ENCODE measurements around the gene NEIL1. TPM values are rescaled to one million over a fixed set of nuclear protein-coding genes. Genes with fewer than 3 reads are reported as not detected.

The NEIL1 gene
- total and polyA plus RNA-seq, 10 of the 15 experiments (the other 5 are each of a cell fraction or from before 2014, with no cell fraction given): 0.10 to 2.3 (median 0.66) TPM

DNA sequence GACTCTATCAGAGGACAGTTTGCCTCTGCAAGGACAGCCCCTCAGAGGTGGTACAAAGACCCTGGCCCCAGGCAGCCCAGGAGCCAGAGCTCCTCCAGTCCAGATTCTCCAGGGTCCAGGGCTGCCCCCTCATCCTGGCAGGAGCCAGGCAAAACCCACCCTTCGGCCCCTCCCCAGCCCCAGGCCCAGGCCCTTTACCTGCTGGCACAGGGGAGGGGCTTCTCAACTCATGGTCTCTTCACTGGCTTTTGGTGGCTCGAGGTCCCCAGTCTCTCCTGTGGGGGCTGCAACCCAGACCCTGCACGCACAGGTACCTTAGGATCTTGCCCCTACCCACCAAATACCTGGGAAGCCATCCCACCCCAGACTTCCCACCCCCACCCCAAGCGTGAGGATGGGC lies 8.5 kb downstream of the NEIL1 start (continued):
- TF ChIP-seq, protein P1, sequence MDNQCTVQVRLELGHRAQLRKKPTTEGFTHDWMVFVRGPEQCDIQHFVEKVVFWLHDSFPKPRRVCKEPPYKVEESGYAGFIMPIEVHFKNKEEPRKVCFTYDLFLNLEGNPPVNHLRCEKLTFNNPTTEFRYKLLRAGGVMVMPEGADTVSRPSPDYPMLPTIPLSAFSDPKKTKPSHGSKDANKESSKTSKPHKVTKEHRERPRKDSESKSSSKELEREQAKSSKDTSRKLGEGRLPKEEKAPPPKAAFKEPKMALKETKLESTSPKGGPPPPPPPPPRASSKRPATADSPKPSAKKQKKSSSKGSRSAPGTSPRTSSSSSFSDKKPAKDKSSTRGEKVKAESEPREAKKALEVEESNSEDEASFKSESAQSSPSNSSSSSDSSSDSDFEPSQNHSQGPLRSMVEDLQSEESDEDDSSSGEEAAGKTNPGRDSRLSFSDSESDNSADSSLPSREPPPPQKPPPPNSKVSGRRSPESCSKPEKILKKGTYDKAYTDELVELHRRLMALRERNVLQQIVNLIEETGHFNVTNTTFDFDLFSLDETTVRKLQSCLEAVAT (IDR thresholded peaks at IDR 0.05): no peak
- TF ChIP-seq TAF1 (IDR thresholded peaks at IDR 0.05; ENCODE audit: borderline replicate concordance, low read depth, low read length): no peak
- TF ChIP-seq, protein P2, sequence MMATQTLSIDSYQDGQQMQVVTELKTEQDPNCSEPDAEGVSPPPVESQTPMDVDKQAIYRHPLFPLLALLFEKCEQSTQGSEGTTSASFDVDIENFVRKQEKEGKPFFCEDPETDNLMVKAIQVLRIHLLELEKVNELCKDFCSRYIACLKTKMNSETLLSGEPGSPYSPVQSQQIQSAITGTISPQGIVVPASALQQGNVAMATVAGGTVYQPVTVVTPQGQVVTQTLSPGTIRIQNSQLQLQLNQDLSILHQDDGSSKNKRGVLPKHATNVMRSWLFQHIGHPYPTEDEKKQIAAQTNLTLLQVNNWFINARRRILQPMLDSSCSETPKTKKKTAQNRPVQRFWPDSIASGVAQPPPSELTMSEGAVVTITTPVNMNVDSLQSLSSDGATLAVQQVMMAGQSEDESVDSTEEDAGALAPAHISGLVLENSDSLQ (IDR thresholded peaks at IDR 0.05): no peak
- TF ChIP-seq NFIC (IDR thresholded peaks at IDR 0.05; ENCODE audit: low read depth, low read length): no peak
- TF ChIP-seq POLR2A (IDR thresholded peaks at IDR 0.05; ENCODE audit: low read depth, low read length): no peak
- TF ChIP-seq, protein P3, sequence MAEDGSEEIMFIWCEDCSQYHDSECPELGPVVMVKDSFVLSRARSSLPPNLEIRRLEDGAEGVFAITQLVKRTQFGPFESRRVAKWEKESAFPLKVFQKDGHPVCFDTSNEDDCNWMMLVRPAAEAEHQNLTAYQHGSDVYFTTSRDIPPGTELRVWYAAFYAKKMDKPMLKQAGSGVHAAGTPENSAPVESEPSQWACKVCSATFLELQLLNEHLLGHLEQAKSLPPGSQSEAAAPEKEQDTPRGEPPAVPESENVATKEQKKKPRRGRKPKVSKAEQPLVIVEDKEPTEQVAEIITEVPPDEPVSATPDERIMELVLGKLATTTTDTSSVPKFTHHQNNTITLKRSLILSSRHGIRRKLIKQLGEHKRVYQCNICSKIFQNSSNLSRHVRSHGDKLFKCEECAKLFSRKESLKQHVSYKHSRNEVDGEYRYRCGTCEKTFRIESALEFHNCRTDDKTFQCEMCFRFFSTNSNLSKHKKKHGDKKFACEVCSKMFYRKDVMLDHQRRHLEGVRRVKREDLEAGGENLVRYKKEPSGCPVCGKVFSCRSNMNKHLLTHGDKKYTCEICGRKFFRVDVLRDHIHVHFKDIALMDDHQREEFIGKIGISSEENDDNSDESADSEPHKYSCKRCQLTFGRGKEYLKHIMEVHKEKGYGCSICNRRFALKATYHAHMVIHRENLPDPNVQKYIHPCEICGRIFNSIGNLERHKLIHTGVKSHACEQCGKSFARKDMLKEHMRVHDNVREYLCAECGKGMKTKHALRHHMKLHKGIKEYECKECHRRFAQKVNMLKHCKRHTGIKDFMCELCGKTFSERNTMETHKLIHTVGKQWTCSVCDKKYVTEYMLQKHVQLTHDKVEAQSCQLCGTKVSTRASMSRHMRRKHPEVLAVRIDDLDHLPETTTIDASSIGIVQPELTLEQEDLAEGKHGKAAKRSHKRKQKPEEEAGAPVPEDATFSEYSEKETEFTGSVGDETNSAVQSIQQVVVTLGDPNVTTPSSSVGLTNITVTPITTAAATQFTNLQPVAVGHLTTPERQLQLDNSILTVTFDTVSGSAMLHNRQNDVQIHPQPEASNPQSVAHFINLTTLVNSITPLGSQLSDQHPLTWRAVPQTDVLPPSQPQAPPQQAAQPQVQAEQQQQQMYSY (CRISPR knock-in tag; IDR thresholded peaks at IDR 0.05): no peak
- no peak for TF ChIP-seq RUNX3 (IDR thresholded peaks at IDR 0.05; ENCODE audit: low read length)
- no peak for TF ChIP-seq POLR2AphosphoS5 (IDR thresholded peaks at IDR 0.05; ENCODE audit: low read length)
- TF ChIP-seq GATAD2B (conservative IDR thresholded peaks at IDR 0.05; ENCODE audit: low read depth): no peak
